Measurements from ENCODE around the gene RSL1D1. TPM values are rescaled to one million over a fixed set of nuclear protein-coding genes. Genes with fewer than 3 reads are reported as not detected.

The RSL1D1 gene
- total and polyA plus RNA-seq, 2 of the 8 experiments (the other 6 are each of a cell fraction or from before 2014, with no cell fraction given): 41.3 to 292 TPM

- peaks cover 0 to 3% (median under 1%) of the 10 kb centered on the region in 4 experiments; a peak in 3 of 7 replicates for H3K4me1 ChIP-seq (replicated peaks in 1 of 4; ENCODE audit: control insufficient read depth in 3 of 4, insufficient read depth in 4 of 4, low read length in 3 of 4)
- no peak overlapping the region for H2BK20ac ChIP-seq (ENCODE audit: low read length)
- H2AFZ ChIP-seq (ENCODE audit: low read length): no peak overlapping the region
- H3K79me2 ChIP-seq (ENCODE audit: control insufficient read depth in 1 of 2, insufficient read depth in 2 of 2, low read length in 2 of 2): peaks cover 22 to 83% of the 10 kb centered on the region in 2 experiments
- H2BK120ac ChIP-seq (replicated peaks; ENCODE audit: low read depth, low read length): no peak overlapping the region
- DNase-seq (ENCODE audit: low read depth in 1 of 2, low spot score in 2 of 2) (no peak), FAIRE-seq (no peak)
- H3K36me3 ChIP-seq (ENCODE audit: control insufficient read depth in 2 of 4, insufficient read depth in 4 of 4, low read length in 3 of 4): no peaks in the 10 kb centered on the region; a peak in 1 of 8 replicates
- no peak overlapping the region for H3K4me3 ChIP-seq (ENCODE audit: extremely low read depth in 1 of 4, insufficient read depth in 2 of 4, low read depth in 3 of 4, low read length in 4 of 4)
- H4K5ac ChIP-seq (ENCODE audit: insufficient read length, low read depth, low read length): no peak overlapping the region
- no peak overlapping the region for H2BK5ac ChIP-seq (ENCODE audit: low read depth, low read length)
- H3K9me3 ChIP-seq (ENCODE audit: insufficient read depth in 2 of 2, low read depth in 1 of 2, low read length in 1 of 2): no peaks in the 10 kb centered on the region
- H4K91ac ChIP-seq (replicated peaks; ENCODE audit: insufficient read length, low read length): no peak overlapping the region
- H3K14ac ChIP-seq (ENCODE audit: insufficient read length): no peak overlapping the region
- H3K27ac ChIP-seq (ENCODE audit: low read depth, low read length): no peak overlapping the region
- H3K4ac ChIP-seq (replicated peaks; ENCODE audit: insufficient read length, low read depth, low read length): no peak overlapping the region
- 93% methylated on average over 7 of the region's 7 CpGs; no CpG with 5 or more reads in 1 of the 2 experiments for WGBS, 2 experiments (ENCODE audit: extremely low coverage in 1 of 2, insufficient coverage in 1 of 2, insufficient read length in 1 of 2, insufficient replicate concordance in 2 of 2, low coverage in 1 of 2, low lambda C conversion rate in 2 of 2, missing lambda C conversion rate in 1 of 2)
- POLR2A ChIA-PET (ENCODE audit: partially characterized antibody): interaction anchor here (1.2 to 3.1 kb wide), 4 partner anchors 11 to 393 kb away, joined by 4 to 12 read pairs (median 6); no protein-coding TSS in a partner anchor
- H3K56ac ChIP-seq (replicated peaks; ENCODE audit: insufficient read length, low read depth, low read length): no peak overlapping the region
- no peak overlapping the region for H3K18ac ChIP-seq (ENCODE audit: extremely low read depth, low read length)
- H3K23ac ChIP-seq (ENCODE audit: insufficient read length): no peak overlapping the region
- H2BK12ac ChIP-seq (ENCODE audit: low read depth, low read length): no peak overlapping the region
- H3K4me2 ChIP-seq (ENCODE audit: insufficient read depth in 1 of 2, low read depth in 2 of 2, low read length in 2 of 2): no peak overlapping the region
- no peak overlapping the region for H3K9ac ChIP-seq (replicated peaks in 1 of 4; ENCODE audit: extremely low read depth in 1 of 4, low read depth in 3 of 4, low read length in 3 of 4)
- no peak overlapping the region for H2BK15ac ChIP-seq (ENCODE audit: low read length)
- peaks cover 2 to 12% of the 10 kb centered on the region in 2 experiments for H4K20me1 ChIP-seq (replicated peaks in 1 of 2; ENCODE audit: control insufficient read depth in 1 of 2, insufficient read depth in 2 of 2, low read length in 2 of 2)
- no peaks in the 10 kb centered on the region for H3K27me3 ChIP-seq (replicated peaks in 1 of 4; ENCODE audit: control insufficient read depth in 3 of 4, extremely low read depth in 1 of 4, insufficient read depth in 3 of 4, low read length in 3 of 4)
- CTCF ChIA-PET (ENCODE audit: partially characterized antibody): interaction anchor here (0.7 to 2.0 kb wide), 6 partner anchors 11 to 664 kb away, joined by 3 to 4 read pairs (median 3); no protein-coding TSS in a partner anchor
- no peak overlapping the region for H2AK5ac ChIP-seq (ENCODE audit: low read depth, low read length)
- H4K8ac ChIP-seq (ENCODE audit: extremely low read depth, insufficient read depth, low read length): no peak overlapping the region
- H3K23me2 ChIP-seq (ENCODE audit: low read depth, low read length): no peaks in the 10 kb centered on the region; the same call in 1 of the 2 replicates
- H3K79me1 ChIP-seq (ENCODE audit: low read depth, low read length): peaks cover 14% of the 10 kb centered on the region
- TF ChIP-seq ZNF274 (IDR thresholded peaks at IDR 0.05; ENCODE audit: borderline replicate concordance, extremely low read depth, low read length) (no peak), PHF8 (conservative IDR thresholded peaks at IDR 0.05; ENCODE audit: low read depth, low read length) (no peak), EP300 (IDR thresholded peaks at IDR 0.05; ENCODE audit: borderline replicate concordance in 1 of 2, low read depth in 2 of 2, low read length in 2 of 2) (no peak), TAF7 (optimal IDR thresholded peaks at IDR 0.05; ENCODE audit: borderline replicate concordance, low read depth, low read length) (no peak), JUN (IDR thresholded peaks at IDR 0.05; ENCODE audit: low read depth, low read length) (no peak), BACH1 (IDR thresholded peaks at IDR 0.05; ENCODE audit: low read length) (no peak), FOSL1 (IDR thresholded peaks at IDR 0.05; ENCODE audit: insufficient read depth, low read depth, low read length) (no peak), BRCA1 (IDR thresholded peaks at IDR 0.05; ENCODE audit: low read depth, low read length) (no peak), ATF2 (IDR thresholded peaks at IDR 0.05; ENCODE audit: low read length) (no peak), RXRA (IDR thresholded peaks at IDR 0.05; ENCODE audit: insufficient read depth, low read depth, low read length) (no peak)
Observed at GRCh38 chr16:11792410-11793241, 58.7 kb downstream of the RSL1D1 start.

Measured in H1 (cell line).